ENCODE results near the gene CENPP. TPM values are rescaled to one million over a fixed set of nuclear protein-coding genes. Genes with fewer than 3 reads are reported as not detected.

The CENPP gene
- total RNA-seq, 2 donors from 2014 or later = 0.78 to 2.3 TPM

DNA sequence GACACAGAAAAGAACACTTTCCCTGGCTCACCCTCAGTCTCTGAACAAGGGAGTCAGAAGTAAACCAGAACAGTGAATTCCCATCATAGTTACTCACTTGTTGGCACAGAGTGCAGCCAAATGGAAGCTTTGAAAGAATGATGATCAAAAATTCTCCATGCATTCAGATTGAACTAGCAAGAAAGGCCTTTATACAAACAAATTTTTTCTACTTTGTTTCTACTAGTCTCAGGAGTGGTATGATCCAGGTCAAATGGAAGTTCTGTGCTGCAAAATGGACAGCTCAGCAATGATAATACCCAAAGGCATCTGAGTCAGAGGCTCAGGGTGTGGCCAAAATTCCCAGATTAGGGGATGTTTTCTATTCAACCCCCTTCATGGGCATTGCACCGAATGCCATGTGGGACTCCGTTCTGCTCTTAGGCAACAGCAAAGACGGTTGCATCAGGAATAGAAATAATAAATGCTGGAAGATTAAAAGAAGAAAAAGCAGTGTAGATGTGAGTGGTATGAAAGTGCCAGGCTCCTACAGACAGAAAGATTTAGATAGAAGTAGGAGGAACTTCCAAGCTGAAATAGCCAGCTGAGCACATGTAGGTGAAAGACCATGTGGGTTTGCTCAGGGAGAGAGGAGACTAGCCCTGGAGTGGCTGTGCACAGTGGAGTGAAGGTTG is 180.6 kb downstream of the CENPP start:
- intact Hi-C loops (cut with DNase I) = no loop called here
- TF ChIP-seq, protein P1, sequence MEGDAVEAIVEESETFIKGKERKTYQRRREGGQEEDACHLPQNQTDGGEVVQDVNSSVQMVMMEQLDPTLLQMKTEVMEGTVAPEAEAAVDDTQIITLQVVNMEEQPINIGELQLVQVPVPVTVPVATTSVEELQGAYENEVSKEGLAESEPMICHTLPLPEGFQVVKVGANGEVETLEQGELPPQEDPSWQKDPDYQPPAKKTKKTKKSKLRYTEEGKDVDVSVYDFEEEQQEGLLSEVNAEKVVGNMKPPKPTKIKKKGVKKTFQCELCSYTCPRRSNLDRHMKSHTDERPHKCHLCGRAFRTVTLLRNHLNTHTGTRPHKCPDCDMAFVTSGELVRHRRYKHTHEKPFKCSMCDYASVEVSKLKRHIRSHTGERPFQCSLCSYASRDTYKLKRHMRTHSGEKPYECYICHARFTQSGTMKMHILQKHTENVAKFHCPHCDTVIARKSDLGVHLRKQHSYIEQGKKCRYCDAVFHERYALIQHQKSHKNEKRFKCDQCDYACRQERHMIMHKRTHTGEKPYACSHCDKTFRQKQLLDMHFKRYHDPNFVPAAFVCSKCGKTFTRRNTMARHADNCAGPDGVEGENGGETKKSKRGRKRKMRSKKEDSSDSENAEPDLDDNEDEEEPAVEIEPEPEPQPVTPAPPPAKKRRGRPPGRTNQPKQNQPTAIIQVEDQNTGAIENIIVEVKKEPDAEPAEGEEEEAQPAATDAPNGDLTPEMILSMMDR (IDR thresholded peaks at IDR 0.05) = no peak
- no peak for TF ChIP-seq POLR2A (IDR thresholded peaks at IDR 0.05)
- H3K36me3 ChIP-seq (replicated peaks in 1 of 2; ENCODE audit: insufficient read depth in 1 of 2, low read depth in 2 of 2) = no peaks in the 10 kb centered on the region
- H3K9me3 ChIP-seq = no peaks in the 10 kb centered on the region
- peak overlapping the region in 1 of 4 donors; percentile 21 for H3K27ac ChIP-seq
- DNase-seq (peak in 1 of 4 donors; percentile 42), ATAC-seq (peak; percentile 47)
- WGBS, 2 donors = 85 to 94% methylated on average over 3 of the region's 3 CpGs
- no peak overlapping the region for H3K4me3 ChIP-seq
- no peaks in the 10 kb centered on the region for H3K4me1 ChIP-seq
- H3K27me3 ChIP-seq = no peaks in the 10 kb centered on the region

DNA sequence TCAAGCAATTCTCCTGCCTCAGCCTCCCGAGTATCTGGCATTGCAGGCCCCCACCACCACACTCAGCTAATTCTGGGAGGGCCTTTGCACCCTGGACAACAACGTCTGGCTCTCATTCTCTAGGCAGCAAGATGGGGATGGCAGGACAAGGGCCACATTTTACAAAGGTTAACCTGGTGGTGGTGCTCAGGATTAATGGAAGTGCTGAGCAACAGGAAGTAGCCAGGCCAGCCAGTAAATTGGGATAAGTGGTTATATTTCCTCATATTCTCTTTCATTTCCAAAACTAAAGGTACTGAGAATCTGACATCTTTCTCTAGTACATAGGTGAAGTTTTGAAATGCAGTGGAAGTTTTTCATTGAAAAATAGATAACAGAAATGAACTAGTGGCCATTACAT is 181.3 kb downstream of the CENPP start:
- Histone ChIP-seq H3K27ac (no peak overlapping the region), H3K27me3 (no peaks in the 10 kb centered on the region), H3K4me3 (no peak overlapping the region), H3K36me3 (replicated peaks in 1 of 2; ENCODE audit: insufficient read depth in 1 of 2, low read depth in 2 of 2) (no peaks in the 10 kb centered on the region), H3K9me3 (no peaks in the 10 kb centered on the region), H3K4me1 (no peaks in the 10 kb centered on the region)
- DNase-seq (no peak), ATAC-seq (no peak)
- WGBS, 2 donors = 81 to 96% methylated on average over 2 of the region's 2 CpGs
- intact Hi-C loops (cut with DNase I) = no loop called here
- TF ChIP-seq, protein P1 (IDR thresholded peaks at IDR 0.05) = no peak
- TF ChIP-seq POLR2A (IDR thresholded peaks at IDR 0.05) = no peak

DNA sequence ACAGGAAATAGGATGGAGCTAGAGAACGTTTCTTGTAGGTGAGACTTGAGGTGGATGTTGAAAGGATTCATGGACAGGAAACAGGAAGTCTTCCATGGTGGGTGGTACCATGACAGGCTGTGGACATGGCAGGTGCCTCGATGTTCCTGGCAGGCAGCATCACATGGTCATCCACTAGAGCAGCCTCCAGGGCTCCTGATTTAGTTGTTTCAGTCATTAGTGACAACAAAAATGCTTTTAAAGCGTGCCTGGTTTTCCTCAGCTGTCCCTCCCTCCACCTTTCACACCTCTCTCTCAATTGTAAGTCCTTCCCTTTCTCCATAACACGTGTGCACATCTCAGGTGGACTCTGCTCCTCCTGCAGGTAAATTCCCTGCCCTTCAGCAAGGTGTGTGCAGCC is 181.7 kb downstream of the CENPP start:
- DNase-seq (no peak), ATAC-seq (no peak)
- no peak overlapping the region for H3K4me3 ChIP-seq
- H3K27me3 ChIP-seq = no peaks in the 10 kb centered on the region
- no peaks in the 10 kb centered on the region for H3K36me3 ChIP-seq (replicated peaks in 1 of 2; ENCODE audit: insufficient read depth in 1 of 2, low read depth in 2 of 2)
- no peaks in the 10 kb centered on the region for H3K4me1 ChIP-seq
- intact Hi-C loops (cut with DNase I) = no loop called here
- 66 to 67% methylated on average over 4 of the region's 4 CpGs for WGBS, 2 donors
- TF ChIP-seq POLR2A (IDR thresholded peaks at IDR 0.05) = no peak
- TF ChIP-seq, protein P1 (IDR thresholded peaks at IDR 0.05) = no peak
- no peak overlapping the region for H3K27ac ChIP-seq
- H3K9me3 ChIP-seq = no peaks in the 10 kb centered on the region

DNA sequence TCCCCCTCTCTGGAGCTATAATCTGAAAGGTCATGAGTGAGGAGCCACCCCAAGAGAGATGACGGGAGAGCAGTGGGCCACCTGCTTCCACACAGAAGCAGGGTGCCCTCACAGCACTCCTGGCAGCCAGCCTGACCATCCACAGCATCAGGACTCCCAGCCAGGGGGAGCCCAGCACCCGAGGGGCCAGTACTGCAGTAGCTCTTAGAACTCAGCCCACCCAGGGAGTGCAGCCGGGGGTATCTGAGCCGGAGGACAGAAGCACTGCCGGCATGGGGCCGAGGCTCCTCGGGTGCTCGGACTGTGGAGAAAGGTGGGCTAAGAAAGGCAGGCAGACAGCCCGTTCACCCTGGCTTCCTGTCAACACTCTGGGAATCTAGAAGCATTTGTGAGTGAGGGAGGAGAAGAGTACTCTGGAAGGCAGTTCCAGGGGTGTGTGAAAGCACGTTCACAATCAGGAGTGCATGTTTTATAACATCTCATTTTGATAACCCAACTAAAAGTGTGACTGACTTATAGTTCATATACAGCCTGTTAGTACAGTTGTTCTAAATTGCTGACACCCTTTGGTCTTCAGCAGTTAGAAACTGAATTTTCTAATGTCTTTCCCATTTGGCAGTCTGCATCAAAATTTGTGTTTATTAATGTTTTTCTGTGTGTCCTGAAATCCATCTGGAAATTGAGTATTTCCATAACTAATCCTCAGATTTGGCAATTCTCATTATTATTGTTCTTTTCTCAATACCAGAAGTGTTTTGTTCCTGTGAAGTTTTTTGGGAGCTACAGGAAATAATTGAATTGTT is 182.5 kb downstream of the CENPP start:
- Histone ChIP-seq H3K27ac (no peak overlapping the region), H3K4me1 (no peaks in the 10 kb centered on the region), H3K36me3 (replicated peaks in 1 of 2; ENCODE audit: insufficient read depth in 1 of 2, low read depth in 2 of 2) (no peaks in the 10 kb centered on the region), H3K27me3 (no peaks in the 10 kb centered on the region), H3K4me3 (no peak overlapping the region), H3K9me3 (no peaks in the 10 kb centered on the region)
- DNase-seq (no peak), ATAC-seq (no peak)
- WGBS, 2 donors = 77 to 87% methylated on average over 2 to 10 of the region's 10 CpGs
- intact Hi-C loops (cut with DNase I) = no loop called here
- no peak for TF ChIP-seq POLR2A (IDR thresholded peaks at IDR 0.05)
- TF ChIP-seq, protein P1 (IDR thresholded peaks at IDR 0.05) = no peak

Measured in body of pancreas (tissue), 4 donors.